Measurements from ENCODE around the gene CDC16.

DNA sequence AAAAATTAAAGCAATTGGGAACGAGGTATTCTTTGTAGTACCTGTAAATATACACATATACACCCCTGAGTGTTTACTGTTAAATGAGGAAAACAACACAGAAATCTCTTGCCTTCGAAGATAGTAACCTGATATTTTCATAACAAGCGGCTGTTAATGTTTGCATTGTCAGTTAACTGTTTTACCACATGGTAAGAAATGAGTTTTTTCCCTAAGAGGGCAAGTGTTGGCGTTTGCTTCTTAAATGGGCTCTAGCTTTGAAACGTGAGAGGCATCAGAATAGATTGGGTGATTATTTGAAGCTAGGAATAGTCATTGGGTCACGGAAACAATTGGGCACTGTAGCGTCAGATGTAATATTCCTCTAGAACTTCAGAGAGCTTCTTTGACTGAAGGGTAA, 24.7 kb downstream of the CDC16 start:
- TF ChIP-seq CTCF (IDR thresholded peaks at IDR 0.05; ENCODE audit: low read depth, low read length) = no peak
- no peak for TF ChIP-seq EZH2phosphoT487 (IDR thresholded peaks at IDR 0.05; ENCODE audit: low read depth)

Data from OCI-LY3 (cell line).